H1 (cell line): ENCODE data around the gene PIK3R4. TPM values are rescaled to one million over a fixed set of nuclear protein-coding genes. Genes with fewer than 3 reads are reported as not detected.

Experiments
- CTCF ChIA-PET: fragments of 300-600 bp; sonication (Branson Sonifier 250); formaldehyde crosslinking; loops from one replicate; lab custom pipeline; 2021; ENCODE audit not compliant: partially characterized antibody; lab: Charles Lee
- POLR2A ChIA-PET: fragments of 300-600 bp; sonication (Branson Sonifier 250); formaldehyde crosslinking; loops from one replicate; lab custom pipeline; 2021; ENCODE audit warnings: inconsistent platforms; ENCODE audit not compliant: partially characterized antibody; lab: Charles Lee
- DNase-seq, 2 experiments: peaks; one replicate each; pipeline versions ENCODE4 v3.0.0 to v3.0.0-alpha.2; 2010 to 2022; ENCODE audit warnings: low spot score in 2 of 2, low read depth in 1 of 2, mixed read lengths in 1 of 2
- FAIRE-seq: peaks from 2 replicates; lab custom pipeline; 2011; peaks lifted over from hg19 to GRCh38; lab: Jason Lieb, UNC
- H2AFZ ChIP-seq: 2 replicates; pipeline ENCODE4 v1.8.1; 2012; ENCODE audit warnings: low read length, inconsistent platforms
- H2AK5ac ChIP-seq: 2 replicates; pipeline ENCODE4 v1.6.1; 2013; ENCODE audit warnings: low read depth, low read length
- H2BK120ac ChIP-seq: replicated peaks from 2 replicates; pipeline ENCODE3; 2013; ENCODE audit warnings: low read depth, low read length, inconsistent platforms
- H2BK12ac ChIP-seq: 2 replicates; pipeline ENCODE4 v1.6.1; 2013; ENCODE audit warnings: low read depth, low read length
- H2BK15ac ChIP-seq: 2 replicates; pipeline ENCODE4 v1.6.1; 2013; ENCODE audit warnings: low read length
- H2BK20ac ChIP-seq: 2 replicates; pipeline ENCODE4 v1.6.1; 2013; ENCODE audit warnings: low read length
- H2BK5ac ChIP-seq: 2 replicates; pipeline ENCODE4 v1.6.1; 2013; ENCODE audit warnings: low read depth, low read length
- H3K14ac ChIP-seq: 2 replicates; pipeline ENCODE4 v1.6.1; 2013; ENCODE audit warnings: inconsistent platforms; ENCODE audit not compliant: insufficient read length
- H3K18ac ChIP-seq: 2 replicates; pipeline ENCODE4 v1.6.1; 2013; ENCODE audit warnings: low read length; ENCODE audit errors: extremely low read depth
- H3K23ac ChIP-seq: 2 replicates; pipeline ENCODE4 v1.6.1; 2013; ENCODE audit warnings: inconsistent platforms; ENCODE audit not compliant: insufficient read length
- H3K23me2 ChIP-seq: 2 replicates; pipeline ENCODE4 v1.6.1; 2013; ENCODE audit warnings: low read depth, low read length
- H3K27ac ChIP-seq: 2 replicates; pipeline ENCODE4 v1.6.1; 2011; ENCODE audit warnings: low read depth, low read length, inconsistent platforms
- H3K27me3 ChIP-seq, 4 experiments: replicated peaks in 1 of 4; 1 replicate in 1 of 4; 2 replicates in 3 of 4; pipeline versions ENCODE4 v1.6.1 to v1.8.1; 2011 to 2013; ENCODE audit warnings: low read length in 3 of 4, mild to moderate bottlenecking in 3 of 4, inconsistent platforms in 2 of 4, mixed read lengths in 2 of 4, moderate library complexity in 1 of 4; ENCODE audit not compliant: control insufficient read depth in 3 of 4, insufficient read depth in 3 of 4; ENCODE audit errors: extremely low read depth in 1 of 4
- H3K36me3 ChIP-seq, 4 experiments: 2 replicates each; pipeline versions ENCODE4 v1.6.1 to v1.8.1; 2011 to 2013; ENCODE audit warnings: mild to moderate bottlenecking in 4 of 4, low read length in 3 of 4, moderate library complexity in 2 of 4, control low read depth in 1 of 4, inconsistent platforms in 1 of 4; ENCODE audit not compliant: insufficient read depth in 4 of 4, control insufficient read depth in 2 of 4
- H3K4ac ChIP-seq: replicated peaks from 2 replicates; pipeline ENCODE3; 2013; ENCODE audit warnings: low read length, low read depth, mixed read lengths, inconsistent platforms; ENCODE audit not compliant: insufficient read length
- H3K4me1 ChIP-seq, 4 experiments: replicated peaks in 1 of 4; 1 replicate in 1 of 4; 2 replicates in 3 of 4; pipeline versions ENCODE4 v1.6.1 to v1.8.1; 2011 to 2013; ENCODE audit warnings: low read length in 3 of 4, inconsistent platforms in 2 of 4, mixed read lengths in 1 of 4; ENCODE audit not compliant: insufficient read depth in 4 of 4, control insufficient read depth in 3 of 4
- H3K4me2 ChIP-seq, 2 experiments: 2 replicates each; pipeline versions ENCODE4 v1.6.1 to v1.8.1; 2011 to 2013; ENCODE audit warnings: low read depth in 2 of 2, low read length in 2 of 2, control low read depth in 1 of 2, inconsistent platforms in 1 of 2, mild to moderate bottlenecking in 1 of 2; ENCODE audit not compliant: insufficient read depth in 1 of 2
- H3K4me3 ChIP-seq, 4 experiments: fragments of 200-600, 300-600 bp in 1 of 4; sonication (generic), shearing (Covaris generic), sonication (Bioruptor Twin) in 1 of 4; 2 replicates each; pipeline versions ENCODE4 v1.5.1 to v1.8.1; 2011 to 2016; ENCODE audit warnings: low read length in 4 of 4, low read depth in 3 of 4, control low read depth in 2 of 4, inconsistent platforms in 2 of 4, mild to moderate bottlenecking in 2 of 4, mixed read lengths in 1 of 4, moderate library complexity in 1 of 4; ENCODE audit not compliant: insufficient read depth in 2 of 4; ENCODE audit errors: extremely low read depth in 1 of 4
- H3K56ac ChIP-seq: replicated peaks from 2 replicates; pipeline ENCODE3; 2013; ENCODE audit warnings: low read depth, mild to moderate bottlenecking, mixed read lengths, low read length, inconsistent platforms; ENCODE audit not compliant: insufficient read length
- H3K79me1 ChIP-seq: 2 replicates; pipeline ENCODE4 v1.6.1; 2013; ENCODE audit warnings: low read depth, low read length, control low read depth
- H3K79me2 ChIP-seq, 2 experiments: 2 replicates each; pipeline versions ENCODE4 v1.6.1 to v1.8.1; 2012 to 2013; ENCODE audit warnings: low read length in 2 of 2, mild to moderate bottlenecking in 2 of 2, inconsistent platforms in 1 of 2; ENCODE audit not compliant: insufficient read depth in 2 of 2, control insufficient read depth in 1 of 2
- H3K9ac ChIP-seq, 4 experiments: replicated peaks in 1 of 4; 1 replicate in 1 of 4; 2 replicates in 3 of 4; pipeline versions ENCODE4 v1.6.1 to v1.8.1; 2011 to 2013; ENCODE audit warnings: low read depth in 3 of 4, low read length in 3 of 4, control low read depth in 2 of 4, mild to moderate bottlenecking in 2 of 4, moderate library complexity in 2 of 4, inconsistent platforms in 1 of 4; ENCODE audit errors: extremely low read depth in 1 of 4
- H3K9me3 ChIP-seq, 2 experiments: 2 replicates each; pipeline versions ENCODE4 v1.6.1 to v1.8.1; 2012 to 2013; ENCODE audit warnings: mild to moderate bottlenecking in 2 of 2, moderate library complexity in 2 of 2, control low read depth in 1 of 2, inconsistent platforms in 1 of 2, low read depth in 1 of 2, low read length in 1 of 2, mixed read lengths in 1 of 2; ENCODE audit not compliant: insufficient read depth in 2 of 2
- H4K20me1 ChIP-seq, 2 experiments: replicated peaks in 1 of 2; 2 replicates each; pipeline versions ENCODE3 to v1.8.1; 2011 to 2013; ENCODE audit warnings: inconsistent platforms in 2 of 2, low read length in 2 of 2, mild to moderate bottlenecking in 1 of 2; ENCODE audit not compliant: insufficient read depth in 2 of 2, control insufficient read depth in 1 of 2
- H4K5ac ChIP-seq: 2 replicates; pipeline ENCODE4 v1.6.1; 2013; ENCODE audit warnings: low read length, low read depth, mixed read lengths, inconsistent platforms; ENCODE audit not compliant: insufficient read length
- H4K8ac ChIP-seq: 2 replicates; pipeline ENCODE4 v1.8.0; 2013; ENCODE audit warnings: mild to moderate bottlenecking, moderate library complexity, low read length, inconsistent platforms; ENCODE audit not compliant: insufficient read depth; ENCODE audit errors: extremely low read depth
- H4K91ac ChIP-seq: replicated peaks from 2 replicates; pipeline ENCODE3; 2013; ENCODE audit warnings: low read length, mixed read lengths, inconsistent platforms; ENCODE audit not compliant: insufficient read length
- BRCA1 ChIP-seq: IDR thresholded peaks from 2 replicates; pipeline ENCODE4 v1.6.1; 2012; ENCODE audit warnings: low read depth, low read length, improper control_type of control experiment
- CHD1 ChIP-seq: IDR thresholded peaks from 2 replicates; pipeline ENCODE4 v1.6.1; 2012; ENCODE audit warnings: low read depth, low read length, improper control_type of control experiment
- TAF7 ChIP-seq: optimal IDR thresholded peaks from 2 replicates; pipeline ENCODE3; 2011; ENCODE audit warnings: low read depth, mild to moderate bottlenecking, inconsistent platforms, low read length, moderate library complexity, borderline replicate concordance
- TCF12 ChIP-seq: IDR thresholded peaks from 2 replicates; pipeline ENCODE4 v1.6.1; 2011; ENCODE audit warnings: low read depth, mild to moderate bottlenecking, low read length
- WGBS, 2 experiments: shearing (Covaris generic) in 1 of 2; methylation state at CpG; one replicate each; pipeline versions ENCODE4 v1.1.6 to v1.1.7; 2013 to 2015; ENCODE audit warnings: low lambda C conversion rate in 2 of 2, mixed read lengths in 2 of 2, inconsistent platforms in 1 of 2, low coverage in 1 of 2, missing lambda C conversion rate in 1 of 2; ENCODE audit not compliant: insufficient replicate concordance in 2 of 2, insufficient coverage in 1 of 2, insufficient read length in 1 of 2; ENCODE audit errors: extremely low coverage in 1 of 2, missing lambda C conversion rate in 1 of 2; 5-methylcytosine and 5-hydroxymethylcytosine counted together
- polyA plus RNA-seq, 7 experiments: library from polyadenylated mRNA; depleted of rRNA in 3 of 7; stranded (reverse) in 5 of 7; unstranded in 2 of 7; fragments of >200 nt in 5 of 7; fragments of 200-250 nt in 2 of 7; gene quantifications; 1 replicate in 5 of 7; 2 replicates in 1 of 7; 4 replicates in 1 of 7; pipeline versions ENCODE4 v1.2.1 to v1.2.3, GENCODE V29; 2011 to 2013; ENCODE audit warnings: missing spikeins in 2 of 7, mixed read lengths in 2 of 7
- total RNA-seq: library from RNA; stranded (reverse); fragmentation: NEBNext Ultra II Directional; extraction: Animal tissue kit (Norgen Biotek cat#: 25700); gene quantifications from 2 replicates; pipeline ENCODE4 v1.2.1, GENCODE V29; 2021
- TF ChIP-seq, protein P1 (sequence below): IDR thresholded peaks from 2 replicates; pipeline ENCODE4 v1.6.1; 2011; ENCODE audit warnings: low read length, improper control_type of control experiment
- TF ChIP-seq, protein P2 (sequence below): IDR thresholded peaks from 2 replicates; pipeline ENCODE4 v1.6.1; 2011; ENCODE audit warnings: low read depth, mild to moderate bottlenecking, low read length; ENCODE audit not compliant: insufficient read depth

The PIK3R4 gene
- total and polyA plus RNA-seq, 2 of the 8 experiments (the other 6 are each of a cell fraction or from before 2014, with no cell fraction given): 43.8 to 87.4 TPM

DNA sequence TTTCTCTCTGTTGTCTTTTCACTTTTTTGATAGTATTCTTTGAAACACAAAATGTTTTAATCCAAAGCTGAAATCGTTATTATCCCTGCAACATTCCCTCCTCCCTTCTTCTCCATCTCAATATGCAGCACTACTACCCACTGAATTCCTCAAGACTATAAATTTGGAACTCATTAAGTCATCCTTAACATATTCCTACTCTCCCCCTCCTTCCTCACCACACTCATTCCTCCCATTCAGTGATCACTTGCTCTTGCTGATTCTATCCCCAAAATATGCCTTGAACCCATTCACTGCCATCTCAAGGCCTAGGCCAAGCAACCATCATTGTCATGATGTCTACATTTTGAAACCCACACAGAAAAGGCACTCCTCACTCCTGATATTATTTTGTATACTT is 2.4 kb upstream of the PIK3R4 start:
- H4K91ac ChIP-seq: no peak overlapping the region
- TF ChIP-seq TAF7: no peak
- TF ChIP-seq, protein P1, sequence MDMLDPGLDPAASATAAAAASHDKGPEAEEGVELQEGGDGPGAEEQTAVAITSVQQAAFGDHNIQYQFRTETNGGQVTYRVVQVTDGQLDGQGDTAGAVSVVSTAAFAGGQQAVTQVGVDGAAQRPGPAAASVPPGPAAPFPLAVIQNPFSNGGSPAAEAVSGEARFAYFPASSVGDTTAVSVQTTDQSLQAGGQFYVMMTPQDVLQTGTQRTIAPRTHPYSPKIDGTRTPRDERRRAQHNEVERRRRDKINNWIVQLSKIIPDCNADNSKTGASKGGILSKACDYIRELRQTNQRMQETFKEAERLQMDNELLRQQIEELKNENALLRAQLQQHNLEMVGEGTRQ: no peak
- no peak for TF ChIP-seq TCF12
- TF ChIP-seq CHD1: no peak
- TF ChIP-seq BRCA1: no peak
- TF ChIP-seq, protein P2, sequence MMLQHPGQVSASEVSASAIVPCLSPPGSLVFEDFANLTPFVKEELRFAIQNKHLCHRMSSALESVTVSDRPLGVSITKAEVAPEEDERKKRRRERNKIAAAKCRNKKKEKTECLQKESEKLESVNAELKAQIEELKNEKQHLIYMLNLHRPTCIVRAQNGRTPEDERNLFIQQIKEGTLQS: no peak
- peaks cover 2% of the 10 kb centered on the region for H3K79me1 ChIP-seq
- 74% methylated on average over 1 of the region's 1 CpG; no CpG with 5 or more reads in 1 of the 2 experiments for WGBS, 2 experiments
- H4K20me1 ChIP-seq: peaks cover 0 to 1% of the 10 kb centered on the region in 2 experiments
- peaks cover 7 to 26% of the 10 kb centered on the region in 2 experiments for H3K79me2 ChIP-seq
- no peak overlapping the region for H2BK15ac ChIP-seq
- peak overlapping the region in 1 of 2 experiments; percentile 32; a peak in 1 of 4 replicates for H3K4me2 ChIP-seq
- no peak overlapping the region for H4K8ac ChIP-seq
- DNase-seq: no peak
- no peaks in the 10 kb centered on the region for H3K9me3 ChIP-seq
- H3K56ac ChIP-seq: no peak overlapping the region
- H3K27me3 ChIP-seq: no peaks in the 10 kb centered on the region
- ChIA-PET POLR2A (interaction anchor here (1.1 kb wide), 1 partner anchor 145 kb away, joined by 4 read pairs; the partner anchor contains the start of gene ATP2C1), CTCF (interaction anchor here (0.9 to 3.1 kb wide), 2 partner anchors 11 to 144 kb away, joined by 4 to 9 read pairs; no protein-coding TSS in a partner anchor)
- H3K9ac ChIP-seq: no peak overlapping the region
- FAIRE-seq: no peak
- H3K4ac ChIP-seq: no peak overlapping the region
- H2BK20ac ChIP-seq: no peak overlapping the region
- H3K27ac ChIP-seq: no peak overlapping the region
- H2AK5ac ChIP-seq: no peak overlapping the region
- H4K5ac ChIP-seq: no peak overlapping the region
- peaks cover 0 to 9% (median 1%) of the 10 kb centered on the region in 4 experiments; a peak in 3 of 8 replicates for H3K36me3 ChIP-seq
- no peak overlapping the region for H2BK5ac ChIP-seq
- no peak overlapping the region for H3K18ac ChIP-seq
- no peak overlapping the region for H2BK12ac ChIP-seq
- H3K14ac ChIP-seq: no peak overlapping the region
- peak overlapping the region in 1 of 4 experiments; percentile 57; a peak in 1 of 8 replicates for H3K4me3 ChIP-seq
- peaks cover 0 to 3% (median under 1%) of the 10 kb centered on the region in 4 experiments; a peak in 2 of 7 replicates for H3K4me1 ChIP-seq
- H3K23ac ChIP-seq: no peak overlapping the region
- H3K23me2 ChIP-seq: peaks cover 3% of the 10 kb centered on the region; the same call in 1 of the 2 replicates
- H2BK120ac ChIP-seq: no peak overlapping the region
- H2AFZ ChIP-seq: no peak overlapping the region
